ENCODE data around the gene CEP162.

GRCh38 chr6:84218091-84218490 is 9.4 kb downstream of the CEP162 start:
- TF ChIP-seq CTCF (IDR thresholded peaks at IDR 0.05) (no peak), POLR2A (IDR thresholded peaks at IDR 0.05; ENCODE audit: low read depth) (no peak)
